Raji (cell line): ENCODE results near the gene APBB2.

Experiments
- POLR2A ChIP-seq: IDR thresholded peaks from 2 replicates; pipeline ENCODE4 v1.6.1; 2011; ENCODE audit warnings: low read depth, low read length, control low read depth; ENCODE audit not compliant: insufficient read depth

The APBB2 gene

DNA sequence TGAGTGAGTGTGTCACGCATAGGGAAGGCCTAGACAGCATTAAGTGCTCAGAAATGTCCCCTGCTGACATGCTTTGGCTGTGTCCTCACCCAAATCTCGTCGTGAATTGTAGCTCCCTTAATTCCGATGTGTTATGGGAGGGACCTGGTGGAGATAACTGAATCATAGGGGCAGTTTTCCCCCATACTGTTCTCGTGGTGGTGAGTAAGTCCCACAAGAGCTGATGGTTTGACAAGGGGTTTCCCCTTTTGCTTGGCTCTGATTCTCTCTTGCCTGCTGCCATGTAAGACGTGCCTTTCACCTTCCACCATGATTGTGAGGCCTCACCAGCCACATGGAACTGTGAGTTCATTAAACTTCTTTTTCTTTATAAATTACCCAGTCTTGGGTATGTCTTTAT lies 386.6 kb downstream of the APBB2 start:
- no peak for TF ChIP-seq POLR2A

DNA sequence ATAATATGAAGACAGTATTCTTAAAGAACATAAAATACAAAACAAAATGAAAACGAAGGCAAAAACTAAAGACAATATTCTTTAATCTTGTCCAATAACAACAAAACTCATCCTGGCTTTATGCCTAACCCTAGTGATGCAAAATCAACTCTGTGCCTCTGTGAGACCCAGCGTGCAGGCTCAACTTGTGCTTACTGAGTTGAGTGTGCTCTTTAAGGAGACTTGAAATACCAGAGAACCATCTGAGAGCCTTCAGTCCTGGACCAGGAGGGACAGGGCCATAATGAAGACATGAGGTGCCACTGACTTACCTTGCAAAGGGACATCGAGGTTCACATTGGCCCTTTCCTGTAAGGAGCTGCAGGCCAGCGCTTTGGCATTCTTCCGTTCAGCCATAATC lies 387.5 kb downstream of the APBB2 start:
- TF ChIP-seq POLR2A = no peak

DNA sequence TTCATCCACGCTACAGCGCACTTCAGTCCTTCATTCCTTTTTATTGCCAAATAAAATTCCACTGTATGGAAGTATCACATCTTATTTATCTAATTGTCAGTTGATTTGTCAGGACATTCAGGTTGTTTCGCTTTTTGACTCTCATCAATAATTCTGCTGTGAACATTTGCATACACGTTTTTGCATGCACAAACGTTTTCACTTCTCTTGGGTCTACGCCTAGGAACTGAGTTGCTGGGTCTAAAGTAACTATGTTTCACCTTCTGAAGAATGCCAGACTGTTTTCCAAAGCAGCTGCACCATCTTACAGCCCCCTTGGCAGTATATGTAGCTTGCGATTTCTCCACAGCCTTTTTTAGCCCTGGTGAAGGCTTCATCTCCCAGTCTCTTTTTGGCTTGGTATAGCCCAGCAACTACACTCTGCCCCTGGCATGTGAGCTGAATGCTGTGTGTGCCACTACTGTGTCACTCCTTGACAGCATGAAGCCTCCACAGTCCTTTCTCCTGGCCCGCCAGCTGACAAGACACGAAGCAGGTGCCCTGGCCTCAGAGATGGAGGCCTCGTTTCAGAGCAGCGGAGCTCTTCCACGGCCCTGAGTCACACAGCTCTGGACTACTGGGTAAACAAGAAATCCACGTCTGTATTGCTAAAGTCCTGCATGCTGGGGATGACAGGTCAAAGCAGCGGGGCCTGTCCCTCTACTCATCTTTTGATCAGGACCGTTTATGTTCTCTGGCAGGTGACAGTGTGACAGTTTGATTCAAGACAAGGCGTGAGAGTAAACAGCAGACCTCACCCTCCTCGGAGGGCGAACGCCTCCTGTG lies 389.1 kb downstream of the APBB2 start:
- no peak for TF ChIP-seq POLR2A

DNA sequence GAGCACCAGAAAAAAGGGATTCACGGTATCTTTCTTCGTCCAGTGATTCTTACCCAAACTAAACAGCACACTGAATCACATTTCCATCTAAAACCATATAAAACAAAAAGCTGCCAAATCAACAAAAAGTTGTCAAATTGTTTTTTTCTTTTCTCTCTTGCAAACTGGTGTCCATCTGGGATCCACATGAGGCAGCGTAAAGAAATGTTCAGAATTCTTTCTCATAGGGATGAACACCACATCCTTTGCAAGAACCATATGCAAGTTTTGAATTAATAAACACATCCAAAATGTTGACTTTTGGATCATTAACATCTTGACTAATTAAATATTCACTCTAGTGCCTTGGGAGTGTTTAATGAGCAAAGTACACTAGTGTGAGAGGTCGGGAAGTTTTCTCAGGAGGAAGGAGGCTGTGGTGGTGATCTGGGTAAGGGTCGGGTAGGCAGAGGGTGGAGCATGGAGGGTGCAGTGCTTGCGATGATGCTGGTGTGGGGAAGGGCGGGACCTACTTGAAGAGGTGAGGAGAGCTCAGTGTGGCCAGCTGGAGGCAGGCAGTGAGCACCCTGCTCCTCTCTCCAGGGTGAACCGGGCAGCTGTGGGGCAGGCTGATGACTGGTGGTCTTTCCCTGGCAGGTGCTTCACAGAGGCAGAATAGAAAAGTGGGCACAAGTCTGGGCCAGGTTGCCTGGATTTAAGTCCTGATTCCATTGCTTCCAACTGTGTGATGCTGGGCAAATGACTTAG lies 391.7 kb downstream of the APBB2 start:
- no peak for TF ChIP-seq POLR2A

DNA sequence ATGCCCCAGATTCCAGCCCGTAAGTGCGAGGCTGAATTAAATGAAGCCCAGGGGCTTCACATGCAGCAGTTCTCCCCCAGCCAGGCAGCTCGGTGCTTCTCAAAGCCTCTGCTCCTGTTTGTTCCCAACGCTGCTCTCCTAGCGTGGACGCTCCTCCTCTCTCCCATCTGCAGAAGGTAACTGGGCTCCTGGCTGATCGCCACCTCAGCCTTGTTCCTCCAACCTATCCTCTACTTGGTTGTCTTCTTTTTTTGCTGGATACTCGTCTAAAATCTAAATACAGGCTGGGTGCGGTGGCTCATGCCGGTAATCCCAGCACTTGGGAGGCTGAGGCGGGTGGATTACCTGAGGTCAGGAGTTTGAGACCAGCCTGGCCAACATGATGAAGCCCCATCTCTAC lies 394.2 kb downstream of the APBB2 start:
- no peak for TF ChIP-seq POLR2A

DNA sequence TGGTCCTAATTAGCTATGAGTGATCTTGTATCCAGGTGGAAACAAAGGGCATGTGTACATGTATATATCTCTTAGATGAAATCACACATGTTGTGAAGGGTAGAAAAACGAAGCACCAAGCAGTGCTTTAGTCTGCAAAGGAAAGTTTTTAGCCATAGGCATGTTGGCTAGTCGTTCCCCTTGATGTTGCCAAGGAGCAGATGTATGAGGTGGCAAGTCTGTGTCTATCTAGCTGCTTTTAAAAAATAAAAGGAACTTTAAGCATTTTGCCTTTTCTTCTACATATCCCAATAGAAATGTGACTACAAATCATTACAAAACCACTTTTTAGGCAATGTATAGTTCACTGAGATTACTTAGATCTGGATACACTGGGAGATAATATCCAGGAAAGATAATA lies 401.5 kb downstream of the APBB2 start:
- TF ChIP-seq POLR2A = no peak

DNA sequence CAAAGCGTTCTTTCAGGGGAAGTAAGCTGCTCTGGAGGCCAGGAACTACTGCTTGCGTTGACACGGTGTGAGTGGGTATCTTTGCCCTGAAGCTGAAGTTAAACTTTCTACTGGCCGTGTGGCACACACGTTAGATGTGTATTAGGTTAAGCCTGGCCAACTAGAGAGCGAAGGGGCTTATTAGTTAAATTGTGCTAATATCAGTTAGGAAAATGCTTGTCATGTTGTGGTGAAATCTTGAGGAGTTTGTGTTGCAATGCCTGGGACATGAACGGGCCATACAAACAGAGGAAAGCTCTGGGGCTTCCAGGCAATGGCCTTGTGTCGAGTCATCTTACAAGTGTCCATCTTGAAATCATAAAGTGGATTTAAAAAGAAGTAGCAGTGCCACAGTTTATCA lies 402.0 kb downstream of the APBB2 start:
- TF ChIP-seq POLR2A = no peak

DNA sequence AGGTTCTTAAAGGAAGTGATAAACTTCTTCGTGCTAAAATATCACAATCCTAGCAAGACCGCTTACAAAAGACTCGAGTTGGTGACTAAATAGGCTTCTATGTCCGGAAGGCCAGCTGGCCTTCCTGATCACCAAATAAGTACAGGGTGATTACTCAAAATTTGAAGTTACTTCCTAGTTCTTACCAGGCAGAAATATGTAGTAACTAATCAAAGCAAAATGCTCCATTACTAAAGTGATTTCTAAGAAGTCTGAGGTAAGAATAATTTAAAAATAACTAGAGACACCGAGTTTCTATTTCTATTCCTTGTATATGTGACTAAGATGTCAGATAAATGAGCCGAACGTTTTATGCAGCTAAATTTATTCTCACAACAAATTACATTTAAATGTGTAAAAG lies 402.4 kb downstream of the APBB2 start:
- no peak for TF ChIP-seq POLR2A

DNA sequence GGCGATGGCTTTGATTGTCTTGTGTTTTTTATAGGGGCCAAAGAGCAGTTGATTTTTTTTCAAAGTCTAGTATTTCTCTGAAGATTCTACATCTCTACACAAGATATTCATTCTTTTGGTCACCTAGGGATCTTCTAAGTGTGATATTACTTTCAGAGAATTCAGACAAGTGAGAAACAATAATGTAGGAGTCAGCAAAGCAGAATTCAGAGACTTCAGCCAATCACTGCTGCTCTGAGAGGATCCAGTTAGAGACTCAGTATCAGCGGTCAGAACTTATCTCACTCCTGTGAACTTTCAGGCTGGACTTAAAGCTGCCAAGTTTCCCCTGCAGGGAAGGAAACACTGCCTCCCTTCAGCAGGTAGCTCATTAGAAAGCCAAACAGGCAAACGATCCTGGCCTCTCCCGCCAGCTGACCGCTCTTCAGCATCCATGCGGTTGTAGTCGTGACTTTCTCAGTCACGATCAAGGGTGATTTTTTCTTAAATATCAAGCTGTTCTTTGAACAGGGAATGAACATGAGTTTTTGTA lies 405.4 kb downstream of the APBB2 start:
- TF ChIP-seq POLR2A = no peak

DNA sequence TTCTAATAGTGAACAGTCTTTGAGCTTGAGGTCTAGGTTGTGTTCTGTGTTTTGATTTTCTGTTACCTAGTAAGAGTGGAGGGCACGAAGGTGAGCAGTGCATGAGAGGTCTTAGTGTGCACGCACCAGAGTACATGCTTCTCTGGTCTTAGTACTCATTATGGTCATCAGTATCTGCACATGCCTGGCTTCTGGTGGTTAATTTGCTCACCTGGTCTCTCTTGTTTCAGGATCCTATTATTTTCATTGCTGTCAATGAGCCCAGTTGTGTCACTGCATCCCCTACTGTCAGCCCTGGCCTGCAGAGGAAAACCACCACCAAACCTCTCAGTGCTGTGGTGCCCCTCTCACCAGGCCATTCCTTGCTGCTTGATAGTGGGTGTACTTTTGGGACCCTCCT lies 409.7 kb downstream of the APBB2 start:
- no peak for TF ChIP-seq POLR2A

DNA sequence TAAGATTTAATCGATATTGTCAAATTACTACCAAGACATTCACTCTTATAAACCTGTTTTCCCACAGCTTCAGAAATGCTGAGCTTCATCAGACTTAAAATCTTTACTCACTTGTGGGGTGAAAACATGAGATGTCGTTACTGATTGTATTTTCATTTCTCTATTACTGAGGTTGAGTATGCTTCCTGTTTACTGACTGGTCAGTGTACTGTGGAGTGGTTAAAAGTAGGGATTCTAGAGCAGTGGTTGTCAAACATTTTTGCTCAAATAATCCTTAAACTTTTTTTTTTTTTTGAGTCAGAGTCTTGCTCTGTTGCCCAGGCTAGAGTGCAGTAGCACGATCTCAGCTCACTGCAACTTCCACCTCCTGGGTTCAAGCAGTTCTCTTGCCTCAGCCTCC lies 414.3 kb downstream of the APBB2 start:
- TF ChIP-seq POLR2A = no peak

DNA sequence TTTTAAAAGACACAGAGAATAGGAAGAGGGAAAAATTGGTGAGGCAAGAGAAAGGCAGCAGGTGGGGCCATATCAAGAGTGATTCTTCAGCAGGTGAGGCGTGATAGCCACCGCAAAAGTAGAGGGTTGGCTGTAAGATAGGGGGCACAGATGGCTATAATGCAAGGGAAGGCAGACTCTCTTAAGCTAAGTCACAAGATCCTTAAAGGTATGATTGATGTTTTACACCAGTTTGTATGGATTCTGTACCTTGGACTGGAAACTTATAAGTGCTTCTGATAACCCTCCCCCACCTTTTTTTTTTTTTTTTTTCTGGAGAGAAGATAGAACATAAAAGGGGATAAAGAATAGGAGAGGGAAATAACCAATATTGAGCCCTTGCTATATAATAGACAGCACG lies 424.6 kb downstream of the APBB2 start:
- no peak for TF ChIP-seq POLR2A

DNA sequence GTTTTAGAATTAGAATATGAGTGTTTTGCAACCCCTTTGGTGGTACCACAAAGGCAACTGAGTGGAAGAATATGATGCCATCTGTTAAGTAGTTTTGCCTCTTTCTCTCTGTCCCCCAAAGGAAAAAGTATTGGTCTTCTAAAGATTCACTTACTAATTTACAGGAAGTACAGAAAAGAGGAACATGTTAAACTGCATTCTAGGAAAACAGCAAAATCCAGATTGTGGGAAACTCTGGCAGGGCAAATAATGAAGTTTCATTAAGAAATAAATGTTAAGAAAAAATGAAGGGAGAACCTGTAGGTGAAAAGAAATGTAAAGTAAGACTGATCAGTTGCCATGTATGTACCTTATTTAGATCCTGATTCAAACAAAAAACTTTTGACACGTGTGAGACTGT lies 425.3 kb downstream of the APBB2 start:
- no peak for TF ChIP-seq POLR2A

DNA sequence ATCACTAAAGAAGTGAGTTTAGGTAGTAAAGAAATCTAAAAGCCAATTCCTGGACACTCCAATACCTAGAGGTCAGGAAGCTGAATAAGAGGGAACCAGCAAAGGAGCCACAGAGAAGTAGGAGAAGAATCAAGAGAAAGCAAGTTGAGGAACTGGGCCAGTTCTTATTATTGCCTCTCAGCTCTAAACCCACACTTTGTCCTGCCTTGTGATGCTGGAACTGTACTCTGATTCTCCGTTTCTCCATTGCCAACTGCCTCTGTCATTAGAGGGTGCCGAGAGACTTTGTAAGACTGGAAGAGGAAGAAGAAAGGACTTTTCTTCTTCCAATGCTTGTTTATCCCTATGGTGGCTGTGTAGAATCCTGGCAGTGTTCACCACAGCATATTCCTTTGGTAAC lies 426.0 kb downstream of the APBB2 start:
- TF ChIP-seq POLR2A = no peak

DNA sequence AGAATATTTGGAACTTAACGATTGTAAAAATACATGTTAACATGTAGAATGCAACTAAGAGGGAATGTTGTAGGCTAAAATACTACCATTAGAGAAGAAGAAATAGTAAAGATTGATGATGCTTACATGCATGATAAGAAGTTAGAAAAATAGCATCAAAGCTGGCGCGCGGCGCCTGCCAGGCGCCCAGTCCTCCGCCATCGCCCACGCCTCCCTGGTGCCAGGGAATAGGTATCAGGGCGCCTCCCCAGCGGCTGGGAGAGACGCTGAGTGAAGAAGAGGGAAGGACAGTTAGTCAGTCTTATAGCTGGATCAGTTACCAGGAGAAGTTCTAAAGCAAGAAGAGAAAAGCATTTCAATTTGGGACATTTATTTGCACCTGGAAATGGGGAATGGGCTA lies 428.6 kb downstream of the APBB2 start:
- TF ChIP-seq POLR2A = no peak

DNA sequence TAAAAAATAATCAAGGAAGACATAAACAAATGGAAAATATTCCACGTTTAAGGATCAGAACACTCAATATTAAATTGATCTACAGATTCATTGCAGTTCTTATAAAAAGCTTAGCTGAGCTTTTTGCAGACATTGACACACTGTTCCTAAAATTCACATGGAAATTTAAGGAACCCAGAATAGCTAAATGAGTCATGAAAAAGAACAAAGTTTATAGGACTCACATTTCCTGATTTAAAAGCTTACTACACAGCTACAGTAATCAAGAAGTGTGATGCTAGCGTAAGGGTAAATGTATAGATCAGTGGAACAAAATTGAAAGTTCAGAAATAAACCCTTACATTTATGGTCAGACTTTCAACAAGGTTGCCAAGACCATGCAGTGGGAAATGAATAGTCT lies 431.5 kb downstream of the APBB2 start:
- TF ChIP-seq POLR2A = no peak

DNA sequence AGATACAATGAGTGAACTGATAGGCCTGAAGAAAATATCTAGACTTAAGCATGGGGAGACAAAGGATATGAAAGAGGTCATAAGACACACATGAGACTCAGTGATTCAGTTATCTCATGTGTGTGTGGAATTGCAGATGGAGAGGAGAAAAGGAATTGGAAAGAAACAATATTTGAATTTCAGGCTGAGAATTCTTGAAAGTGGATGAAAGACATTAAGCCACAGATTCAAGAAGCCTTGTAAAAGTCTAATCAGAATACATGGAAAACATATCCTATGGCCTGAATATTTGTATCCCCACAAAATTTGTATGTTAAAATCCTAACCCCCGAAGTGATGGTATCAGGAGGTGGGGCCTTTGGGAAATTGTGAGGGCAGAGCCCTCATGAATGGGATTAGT lies 436.3 kb downstream of the APBB2 start:
- no peak for TF ChIP-seq POLR2A

DNA sequence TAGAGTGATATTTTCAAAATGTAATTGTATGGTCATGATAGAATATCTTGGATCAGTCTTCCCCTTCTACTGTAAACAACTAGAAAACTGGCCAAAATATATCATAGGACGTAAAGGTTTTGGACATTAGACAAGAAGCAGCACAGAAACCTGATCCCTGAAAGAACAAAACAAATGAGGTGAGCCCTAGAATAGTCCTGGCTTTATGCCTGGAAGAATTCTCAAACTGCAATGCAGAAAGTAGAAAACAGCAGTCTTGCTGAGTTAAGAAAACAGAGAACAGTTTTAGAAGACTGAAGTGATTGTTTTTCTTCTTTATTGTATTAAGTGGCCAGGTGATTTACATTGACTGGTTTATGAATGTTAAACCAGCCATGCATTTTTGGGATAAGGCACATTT lies 445.1 kb downstream of the APBB2 start:
- no peak for TF ChIP-seq POLR2A
